Stimulated activated CD8-positive, alpha-beta memory T cell treated with anti-CD3 and anti-CD28 coated beads, Interleukin-12 subunit alpha, Interleukin-12 subunit beta, amount 100 ng/mL, for 4 hours (primary cell): ENCODE results near the gene TMF1.
A peak's percentile ranks its signal among the peaks of the same experiment; 100 is the strongest.

ENCODE experiments used
- DNase-seq: peaks from one replicate; pipeline ENCODE4 v3.0.0-alpha.2; 2020; ENCODE audit warnings: low read depth

Gene TMF1

DNA sequence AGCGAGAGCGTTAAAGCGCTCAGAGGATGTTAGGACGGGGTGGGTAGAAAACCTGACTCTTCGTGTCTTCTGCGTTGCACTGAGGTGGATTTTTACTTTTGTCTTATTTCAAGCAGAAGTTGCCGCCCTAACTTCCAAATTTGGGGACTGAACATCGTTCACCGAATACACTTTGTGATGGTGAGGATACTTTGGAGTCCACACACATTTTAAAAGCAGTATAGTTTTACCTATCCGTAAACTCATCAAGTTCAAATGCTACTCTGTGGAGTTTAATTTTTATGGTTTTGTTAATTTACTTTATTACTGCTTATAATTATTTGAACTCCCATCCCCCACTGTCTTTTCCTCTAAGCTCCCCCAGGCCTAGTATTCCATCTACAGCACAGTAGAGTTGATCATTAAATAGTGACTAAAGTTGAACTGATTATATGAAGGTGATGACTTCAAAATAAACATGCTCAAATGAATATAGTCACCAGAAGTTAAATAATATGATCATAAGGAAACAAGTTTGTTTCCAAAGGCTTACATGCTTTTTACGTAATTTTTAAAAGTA is 38.0 kb downstream of the TMF1 start:
- DNase-seq, result no peak

DNA sequence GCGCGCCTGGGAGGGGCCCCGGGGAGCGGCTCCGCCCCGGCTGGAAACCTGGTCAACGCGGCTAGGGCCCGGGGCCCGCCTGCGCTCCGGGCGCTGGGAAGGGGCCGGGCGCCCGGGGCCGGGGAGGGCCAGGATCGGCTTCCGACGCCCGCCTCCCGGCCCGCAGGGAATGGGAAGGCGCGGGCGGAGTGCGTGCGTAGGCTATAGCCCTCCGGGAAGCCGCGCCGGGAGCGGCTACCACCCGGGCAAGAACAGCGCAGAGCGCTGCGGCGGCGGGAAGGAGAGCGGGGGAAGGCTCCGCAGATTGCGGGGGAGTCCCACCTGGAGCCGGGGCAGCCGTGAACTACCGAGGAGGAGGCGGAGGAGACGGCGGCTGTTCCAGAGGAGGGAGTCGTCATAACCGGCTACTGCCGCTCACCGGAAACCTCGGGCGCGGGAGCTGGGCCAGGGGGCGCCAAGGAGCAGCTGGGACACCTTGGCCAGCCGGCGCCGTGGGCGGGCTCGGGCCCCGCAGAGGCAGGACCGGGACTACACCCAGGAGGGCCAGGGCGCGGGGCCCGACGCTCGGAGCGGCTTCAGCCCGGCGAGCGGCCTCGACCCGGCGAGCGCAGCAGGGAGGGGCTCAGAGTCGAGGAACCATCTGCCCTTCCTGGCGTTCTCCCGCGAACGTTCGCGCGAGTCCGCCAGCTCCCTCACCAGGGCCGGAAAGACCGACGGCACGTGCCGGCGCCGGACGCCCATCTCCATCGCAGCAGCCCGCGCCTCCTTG is 38.7 kb downstream of the TMF1 start, which contains the start of gene EOGT:
Gene EOGT, minus strand, starts transcription at position 432 of the 769 bp plus-strand sequence. CDS start 3,838 bp downstream, outside the sequence.
- peak; percentile 67 for DNase-seq

DNA sequence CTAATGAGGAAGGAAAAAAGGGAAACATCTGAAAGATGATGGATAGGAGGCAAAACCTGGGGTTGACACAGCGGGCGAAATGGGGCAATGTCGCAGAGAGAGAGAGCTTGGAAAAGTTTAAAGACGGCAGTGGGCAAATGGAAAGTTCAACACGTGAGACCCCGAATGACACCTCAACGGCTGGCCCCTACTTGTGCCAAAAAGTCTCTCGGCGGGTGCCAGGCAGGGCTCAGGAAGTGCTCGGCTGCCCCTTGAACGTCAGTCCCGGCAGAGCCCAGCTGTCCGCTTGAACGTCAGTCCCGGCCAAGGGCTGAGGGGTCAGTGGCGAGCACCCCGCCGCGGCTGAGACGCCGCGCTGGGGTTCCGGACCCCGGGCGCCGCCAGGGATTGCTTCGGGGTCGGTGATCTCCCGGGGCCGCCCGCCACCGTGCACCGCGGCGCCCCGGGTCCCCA is 39.3 kb downstream of the TMF1 start:
- no peak for DNase-seq

DNA sequence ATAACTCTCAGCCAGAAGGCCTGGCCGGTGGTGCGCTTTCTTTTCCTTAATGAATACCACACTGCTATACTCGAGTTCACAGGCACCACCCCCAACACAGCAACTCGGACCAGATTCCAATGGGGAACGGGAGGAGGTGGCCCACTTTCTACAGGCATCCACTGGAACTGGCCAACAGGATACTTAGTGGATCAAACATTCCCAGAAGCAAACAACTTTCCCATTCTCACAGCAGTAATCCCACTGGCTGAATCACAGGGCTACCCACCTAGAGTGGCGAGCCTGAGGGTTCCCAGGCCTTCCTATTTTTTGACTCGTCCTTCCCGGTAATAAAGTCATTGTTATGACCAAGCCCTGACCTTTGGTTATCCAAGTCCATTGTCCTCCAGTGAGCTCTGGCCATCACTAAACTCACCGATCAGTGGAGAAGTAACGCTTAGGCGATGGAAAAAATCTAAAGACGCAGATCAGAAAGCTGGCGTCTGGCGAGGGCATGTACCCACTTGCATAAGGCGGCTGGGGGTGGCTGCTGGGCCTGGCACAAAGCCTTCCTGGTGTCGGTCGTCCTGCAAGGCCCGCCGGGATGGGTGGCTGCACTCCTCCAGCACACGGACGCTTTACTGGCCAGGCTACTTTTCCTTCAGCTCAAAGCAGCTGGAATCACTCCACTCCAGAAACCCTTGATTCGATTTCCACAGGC is 39.9 kb downstream of the TMF1 start:
- DNase-seq, result no peak

DNA sequence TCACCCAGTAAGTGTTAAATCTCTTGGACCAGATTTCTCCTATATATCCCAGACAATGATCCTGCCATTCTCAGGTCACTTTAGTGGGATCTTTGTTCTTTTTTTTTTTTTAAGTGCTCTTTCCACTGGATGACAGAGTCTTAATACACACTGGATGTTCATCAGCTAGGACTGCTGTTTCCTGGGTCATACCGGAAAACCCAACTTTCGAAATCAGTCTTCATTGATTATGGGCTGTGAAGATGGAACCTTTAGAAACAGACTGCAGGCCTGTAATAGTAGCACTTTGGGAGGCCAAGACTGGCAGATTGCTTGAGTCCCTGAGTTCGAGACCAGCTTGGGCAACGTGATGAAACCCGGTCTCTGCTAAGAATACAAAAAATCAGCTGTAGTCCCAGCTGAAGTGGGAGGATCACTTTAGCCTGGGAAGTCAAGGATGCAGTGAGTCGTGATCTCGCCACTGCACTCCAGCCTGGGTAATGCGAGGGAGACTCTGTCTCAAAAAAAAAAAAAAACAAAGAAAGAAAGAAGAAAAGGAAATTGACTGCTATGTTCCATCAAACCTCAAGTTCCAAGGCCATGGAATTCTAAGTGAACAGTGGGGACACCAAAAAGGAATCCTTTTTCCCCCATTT is 40.9 kb downstream of the TMF1 start:
- no peak for DNase-seq

DNA sequence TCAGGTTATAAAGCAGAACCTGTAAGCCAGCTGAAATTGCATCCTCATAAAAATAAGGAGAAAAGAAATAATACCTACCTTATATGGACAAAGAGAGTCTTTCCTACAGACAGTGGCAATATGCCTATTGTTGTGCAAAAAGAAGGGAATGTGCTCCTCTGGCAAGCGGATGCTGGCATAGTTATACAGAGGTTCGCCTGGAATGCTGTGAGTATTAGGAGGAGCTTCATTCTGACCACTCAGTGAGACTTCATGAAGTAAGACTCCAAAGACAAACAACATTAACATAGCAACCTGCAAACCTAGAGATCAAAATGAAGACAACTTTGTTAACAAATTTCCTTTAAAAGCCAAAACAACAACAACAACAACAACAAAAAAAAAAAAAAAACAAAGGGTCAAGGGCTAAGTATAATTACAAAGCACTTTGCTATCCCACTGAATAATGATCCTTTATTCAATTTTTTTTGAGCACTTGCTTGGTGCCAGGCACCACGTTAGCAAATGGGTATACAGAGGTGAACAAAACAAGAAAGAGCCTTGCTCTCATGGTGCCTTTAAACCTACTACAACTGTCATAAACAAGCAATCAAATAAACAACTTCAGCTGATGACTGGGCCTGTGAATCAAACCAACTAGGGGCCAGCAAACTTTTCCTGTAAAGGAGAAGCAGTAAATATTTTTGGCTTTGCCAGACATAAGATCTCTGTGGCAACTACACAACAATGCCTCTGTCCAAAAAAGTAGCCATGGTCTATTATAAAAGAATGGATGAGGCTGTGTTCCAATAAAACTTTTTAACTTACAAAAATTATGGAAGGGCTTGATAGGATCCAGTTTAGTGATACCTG is 42.3 kb downstream of the TMF1 start:
- DNase-seq, result no peak

DNA sequence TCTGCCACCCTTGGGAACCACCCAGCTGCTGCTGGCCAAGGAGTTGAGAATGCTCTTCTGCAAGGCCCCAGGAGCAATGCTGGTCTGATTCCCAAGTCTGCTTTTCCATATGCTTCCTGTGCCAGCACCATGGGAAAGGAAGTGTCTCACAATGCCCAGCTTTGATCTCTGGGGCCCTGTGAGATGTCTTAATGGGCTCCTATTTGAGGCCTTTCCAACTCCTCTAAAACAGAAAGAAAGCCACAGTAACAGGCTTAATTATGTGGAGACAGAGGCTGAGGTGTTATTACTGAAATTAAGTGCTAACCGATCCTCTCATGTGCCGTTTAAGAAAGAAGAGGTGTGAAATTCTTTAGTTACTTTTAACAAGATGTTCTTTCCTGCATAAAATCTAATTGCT is 43.2 kb downstream of the TMF1 start:
- no peak for DNase-seq

DNA sequence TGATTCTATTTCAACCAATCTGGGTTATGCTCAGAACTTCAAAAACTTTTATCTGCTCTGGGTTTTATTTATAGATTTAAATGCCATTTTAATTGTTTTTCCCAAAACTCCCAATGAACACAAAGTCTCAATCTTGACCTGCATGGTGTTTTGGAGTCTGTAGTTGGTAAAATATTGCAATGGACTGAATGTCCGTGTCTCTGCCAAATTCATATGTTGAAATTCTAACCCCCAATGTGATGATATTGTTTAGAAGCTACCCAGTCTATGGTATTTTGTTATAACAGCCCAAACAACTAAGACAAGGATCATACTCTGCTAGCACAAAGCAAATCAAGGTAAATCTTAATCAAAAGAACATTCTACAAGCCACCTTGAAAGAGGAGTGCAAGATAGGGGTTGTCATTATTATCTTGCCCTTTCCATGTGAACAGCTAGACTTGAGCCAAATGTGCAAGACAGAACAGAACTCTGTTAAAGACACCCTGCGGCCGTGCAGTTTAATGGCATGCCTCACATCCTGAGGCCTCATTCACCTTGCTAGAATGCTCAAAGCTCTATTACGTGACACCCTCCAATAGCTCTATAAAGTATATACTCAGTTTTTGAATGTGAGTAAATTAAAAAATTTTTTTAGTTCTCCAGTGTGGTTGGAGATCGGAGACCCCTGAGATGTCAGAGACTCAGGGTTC is 46.2 kb downstream of the TMF1 start:
- DNase-seq, result no peak

DNA sequence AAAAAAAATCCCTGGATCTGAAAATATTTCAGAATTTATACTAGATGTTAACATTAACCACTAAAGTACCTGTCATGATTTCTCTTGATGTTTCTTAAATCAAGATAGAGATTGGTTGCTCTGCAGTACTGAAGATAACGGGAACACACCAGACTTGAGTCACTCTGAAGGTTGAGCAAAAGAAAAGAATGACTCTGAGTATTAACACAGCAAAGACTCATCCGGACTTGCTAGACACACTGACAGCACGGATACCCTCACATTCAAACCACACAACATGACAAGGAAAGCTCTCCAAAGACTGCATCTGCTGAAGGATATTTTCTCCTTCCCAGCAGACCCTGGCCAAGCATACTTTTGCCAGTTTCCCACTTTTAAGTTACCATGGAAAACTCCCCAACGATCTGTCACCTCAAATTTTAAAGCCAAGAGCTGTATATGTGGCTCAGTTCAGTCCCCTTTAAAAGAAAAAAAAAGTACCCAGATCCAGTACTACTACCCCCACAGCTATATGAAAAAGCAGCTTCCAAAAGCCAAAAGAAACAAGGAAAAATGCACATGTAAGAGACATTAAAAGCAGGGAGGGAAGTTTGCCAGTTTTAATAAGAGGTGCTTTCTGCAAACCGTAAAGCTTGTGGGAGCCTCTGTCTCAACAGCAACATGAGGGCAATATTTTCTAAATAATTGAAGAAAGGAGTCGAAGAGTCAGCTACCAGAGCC is 46.9 kb downstream of the TMF1 start:
- no peak for DNase-seq

DNA sequence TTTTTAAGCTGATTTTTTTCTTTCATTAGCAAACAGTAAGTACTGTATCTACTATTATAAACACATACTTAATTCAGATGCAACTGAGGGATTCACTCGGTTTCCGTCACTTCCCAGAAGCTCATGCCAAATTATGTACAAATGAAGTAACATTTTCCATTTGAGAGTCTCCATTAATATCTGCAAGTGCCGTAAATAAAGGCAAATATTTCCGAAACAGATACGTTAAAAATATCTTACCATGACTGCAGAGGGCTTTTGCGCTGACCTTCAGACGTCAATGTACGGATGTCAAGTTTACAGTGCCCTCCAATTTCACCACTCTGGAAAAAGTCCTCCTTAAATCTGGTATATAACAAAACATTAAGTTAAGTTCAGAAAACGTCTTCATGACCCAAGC is 48.0 kb downstream of the TMF1 start:
- DNase-seq, result no peak

DNA sequence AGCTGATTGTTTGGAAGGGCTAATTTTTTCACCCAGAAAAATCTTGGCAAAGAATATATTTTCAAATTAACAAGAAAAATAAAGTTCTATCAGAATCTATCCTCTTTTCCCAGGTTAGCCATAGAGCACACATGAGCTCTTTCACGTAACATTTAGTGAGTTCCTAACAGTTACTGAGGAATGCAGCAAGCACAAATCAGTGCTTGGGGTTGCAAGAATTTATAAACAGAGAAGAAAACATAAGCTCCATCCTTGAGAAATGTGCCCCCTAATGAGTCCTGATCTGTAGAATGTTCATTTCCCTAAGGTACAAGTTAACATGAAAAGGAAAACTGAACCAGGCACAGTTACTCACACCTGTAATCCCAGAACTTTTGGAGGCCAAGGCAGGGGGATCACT is 52.5 kb downstream of the TMF1 start:
- no peak for DNase-seq

DNA sequence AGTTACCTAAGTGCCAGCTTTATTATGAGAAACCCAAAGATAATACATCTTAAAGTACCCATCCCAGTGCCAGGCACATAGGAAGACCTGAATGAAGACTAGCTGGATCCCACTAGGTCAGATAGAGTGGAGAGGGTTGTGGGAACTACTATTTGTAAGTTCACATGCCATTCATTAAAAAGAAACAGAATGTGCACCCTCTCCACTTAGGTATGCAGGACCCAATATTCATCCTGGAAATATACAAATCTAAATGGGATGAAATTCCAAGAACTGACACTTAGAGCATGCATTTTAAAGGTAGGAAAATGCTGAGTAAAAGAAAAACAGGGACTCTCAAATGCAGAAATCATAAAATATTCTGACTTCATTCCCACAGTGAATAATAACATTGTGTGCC is 53.0 kb downstream of the TMF1 start:
- DNase-seq, result no peak

DNA sequence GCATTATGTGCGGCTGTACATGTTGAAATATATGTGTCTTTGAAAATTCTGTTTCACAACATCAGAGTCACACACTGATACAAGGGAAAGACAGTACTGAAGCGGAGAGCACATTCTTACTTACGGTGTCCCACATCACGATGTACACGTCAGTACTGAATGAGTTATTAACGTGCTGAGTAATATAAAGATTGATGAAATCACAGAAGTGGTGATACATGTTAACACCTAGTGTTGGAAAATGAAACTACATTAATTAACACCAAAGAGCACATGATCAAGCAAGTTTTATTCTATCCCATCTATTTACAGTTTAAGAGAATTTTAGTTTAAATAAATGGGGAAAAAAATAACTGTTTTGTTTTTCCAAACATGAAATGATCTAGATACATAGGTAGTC is 54.2 kb downstream of the TMF1 start:
- no peak for DNase-seq

DNA sequence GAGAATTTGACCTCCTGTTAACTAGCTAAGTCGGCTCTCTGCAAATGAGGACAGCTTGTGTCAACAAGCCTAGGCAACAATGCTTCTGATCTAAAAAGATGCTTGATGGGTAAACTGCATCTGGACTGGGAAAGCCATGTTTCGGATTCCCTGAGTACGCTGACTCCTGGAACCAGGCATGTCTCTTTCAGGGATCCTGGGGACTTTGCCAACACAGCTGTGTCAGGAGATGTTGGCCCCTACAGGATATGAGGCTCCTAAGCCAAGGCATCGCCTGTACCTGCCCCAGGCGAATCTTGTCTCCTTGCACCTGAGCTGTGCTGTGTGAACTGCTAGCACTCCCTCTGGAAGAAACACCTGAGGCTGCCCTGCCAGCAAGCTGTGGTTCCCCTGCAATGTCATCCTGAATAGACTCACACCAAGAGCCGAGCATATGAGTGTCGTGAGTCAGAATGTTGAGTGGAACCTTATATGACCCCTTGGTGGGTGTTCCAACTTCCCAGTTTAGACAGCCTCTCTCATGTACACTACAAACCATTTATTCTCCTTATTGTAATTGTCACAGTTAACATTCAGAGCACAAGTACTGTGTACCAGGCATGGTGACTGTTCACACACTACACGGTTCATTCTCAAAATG is 55.7 kb downstream of the TMF1 start:
- no peak for DNase-seq

DNA sequence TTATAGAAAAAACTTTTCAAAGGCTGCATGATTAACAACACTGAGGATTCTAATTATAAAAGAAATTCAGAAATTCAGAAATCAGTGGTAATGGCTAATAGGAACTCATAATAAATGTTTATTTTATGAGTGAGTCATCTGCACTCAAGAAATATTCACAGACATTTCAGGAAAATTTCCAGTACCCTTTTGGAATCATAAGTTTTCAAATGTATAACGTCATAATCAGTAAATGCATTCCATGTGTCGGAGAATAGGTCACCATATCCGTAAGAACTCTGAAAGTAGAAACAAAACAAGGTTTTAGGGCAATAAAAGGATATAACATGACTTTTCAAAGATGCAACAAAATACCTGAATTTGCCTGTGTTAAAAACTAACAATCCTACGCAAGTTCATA is 63.4 kb downstream of the TMF1 start:
- no peak for DNase-seq

DNA sequence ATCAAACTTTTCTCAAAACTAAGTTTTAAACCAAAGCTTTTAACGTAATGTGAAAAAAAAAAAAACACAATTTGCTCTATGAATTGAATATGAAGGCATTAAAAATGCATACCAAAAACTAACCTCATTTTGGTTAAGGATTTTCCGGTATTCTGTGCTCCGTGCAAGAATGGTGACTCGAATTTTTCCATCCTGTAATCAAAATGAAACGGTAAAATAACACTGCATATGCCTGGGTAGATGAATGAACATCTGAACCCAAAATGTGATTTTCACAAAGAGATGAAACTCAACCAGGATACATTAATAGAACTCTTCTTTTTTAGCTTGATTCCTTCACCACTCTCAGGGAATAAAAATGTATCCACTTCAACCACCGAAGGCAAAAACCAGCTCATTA is 64.8 kb downstream of the TMF1 start:
- DNase-seq, result no peak

DNA sequence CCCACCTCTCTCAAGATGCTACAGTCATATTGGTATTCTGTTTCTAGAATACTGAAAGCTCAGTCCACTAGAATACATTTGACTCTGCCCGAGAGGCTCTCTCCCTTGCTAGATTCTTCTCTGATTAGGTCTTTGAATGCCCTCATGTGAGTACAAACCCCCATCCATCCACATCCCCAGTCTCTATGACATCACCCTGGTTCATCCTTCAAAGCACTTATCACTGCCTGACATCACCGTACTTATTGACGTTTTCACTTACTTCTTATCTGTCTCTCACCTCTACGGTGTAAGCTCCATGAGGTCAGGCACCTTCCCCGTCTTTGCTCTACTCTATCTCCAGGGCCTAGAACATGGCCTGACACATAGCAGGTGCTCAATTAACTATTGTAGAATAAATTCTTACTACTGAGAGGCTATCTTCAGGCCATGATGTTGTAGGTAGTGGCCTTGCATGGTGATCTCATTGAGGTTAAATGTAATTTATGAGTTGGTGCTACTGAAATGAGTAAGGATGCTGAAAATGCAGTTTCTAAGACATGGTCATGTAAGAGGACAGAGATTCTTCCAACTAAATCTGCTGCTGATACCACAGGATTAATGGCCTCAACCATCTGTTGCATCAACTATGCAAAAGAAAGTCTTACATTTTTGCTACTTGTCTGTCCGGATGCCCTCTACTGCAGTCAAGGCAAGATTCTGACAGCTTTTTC is 65.5 kb downstream of the TMF1 start:
- no peak for DNase-seq

DNA sequence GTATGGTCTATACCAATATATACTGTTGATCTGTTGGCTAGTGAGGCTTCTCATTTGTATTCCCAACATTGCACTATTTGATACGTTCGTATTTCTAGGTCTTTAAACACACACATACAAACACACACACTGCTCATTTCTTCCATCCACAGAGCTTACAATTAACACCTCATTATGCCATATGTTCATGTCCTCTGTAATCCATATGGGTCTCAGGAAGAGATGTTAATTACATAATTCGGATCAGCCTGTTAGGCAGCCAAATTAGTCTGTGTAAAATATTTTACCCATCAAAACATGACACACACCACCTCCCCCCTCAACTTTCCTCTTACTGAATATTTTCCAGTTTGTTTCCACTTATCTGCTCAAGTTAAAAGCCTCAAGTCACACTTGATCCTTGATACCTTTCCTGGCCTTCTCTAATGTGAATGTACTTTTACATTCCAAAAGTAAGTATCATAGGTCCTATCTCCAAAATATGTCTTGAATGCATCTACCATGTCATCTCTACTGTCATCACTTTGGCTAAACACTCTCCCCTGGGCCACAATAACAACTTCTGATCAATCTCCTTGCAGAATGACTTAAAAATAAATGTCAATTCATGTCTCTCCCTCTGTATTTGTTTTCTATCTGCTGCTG is 66.9 kb downstream of the TMF1 start:
- no peak for DNase-seq

DNA sequence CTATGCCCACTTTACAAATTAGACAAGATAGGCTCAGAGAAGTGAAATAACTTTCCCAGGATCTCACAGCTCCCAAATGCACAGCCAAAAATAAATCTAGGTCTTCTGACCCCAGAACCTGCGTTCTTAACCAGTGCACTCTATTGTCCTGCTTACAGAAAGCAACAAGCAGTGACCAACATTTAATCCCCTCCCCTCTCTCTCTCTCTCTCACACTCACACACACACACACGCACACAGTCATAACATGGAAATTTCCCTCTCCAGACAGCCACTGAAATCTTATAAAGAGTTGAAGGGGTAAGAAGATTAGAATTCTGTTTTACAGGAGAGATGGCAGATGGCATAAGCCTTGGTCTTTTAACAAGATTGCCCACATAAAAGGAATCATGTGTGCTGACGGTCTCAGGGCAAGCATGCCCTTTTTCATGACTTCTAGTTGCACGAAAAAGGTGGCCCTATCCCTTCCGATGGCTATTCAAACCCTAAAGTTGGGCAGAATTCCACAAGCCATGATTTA is 68.1 kb downstream of the TMF1 start:
- DNase-seq, result no peak
